ENCODE results near the gene SLC41A2. TPM values are rescaled to one million over a fixed set of nuclear protein-coding genes. Genes with fewer than 3 reads are reported as not detected.

Gene SLC41A2, protein sequence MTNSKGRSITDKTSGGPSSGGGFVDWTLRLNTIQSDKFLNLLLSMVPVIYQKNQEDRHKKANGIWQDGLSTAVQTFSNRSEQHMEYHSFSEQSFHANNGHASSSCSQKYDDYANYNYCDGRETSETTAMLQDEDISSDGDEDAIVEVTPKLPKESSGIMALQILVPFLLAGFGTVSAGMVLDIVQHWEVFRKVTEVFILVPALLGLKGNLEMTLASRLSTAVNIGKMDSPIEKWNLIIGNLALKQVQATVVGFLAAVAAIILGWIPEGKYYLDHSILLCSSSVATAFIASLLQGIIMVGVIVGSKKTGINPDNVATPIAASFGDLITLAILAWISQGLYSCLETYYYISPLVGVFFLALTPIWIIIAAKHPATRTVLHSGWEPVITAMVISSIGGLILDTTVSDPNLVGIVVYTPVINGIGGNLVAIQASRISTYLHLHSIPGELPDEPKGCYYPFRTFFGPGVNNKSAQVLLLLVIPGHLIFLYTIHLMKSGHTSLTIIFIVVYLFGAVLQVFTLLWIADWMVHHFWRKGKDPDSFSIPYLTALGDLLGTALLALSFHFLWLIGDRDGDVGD
- 16.7 and 33.1 TPM in 2 replicates for total RNA-seq

DNA sequence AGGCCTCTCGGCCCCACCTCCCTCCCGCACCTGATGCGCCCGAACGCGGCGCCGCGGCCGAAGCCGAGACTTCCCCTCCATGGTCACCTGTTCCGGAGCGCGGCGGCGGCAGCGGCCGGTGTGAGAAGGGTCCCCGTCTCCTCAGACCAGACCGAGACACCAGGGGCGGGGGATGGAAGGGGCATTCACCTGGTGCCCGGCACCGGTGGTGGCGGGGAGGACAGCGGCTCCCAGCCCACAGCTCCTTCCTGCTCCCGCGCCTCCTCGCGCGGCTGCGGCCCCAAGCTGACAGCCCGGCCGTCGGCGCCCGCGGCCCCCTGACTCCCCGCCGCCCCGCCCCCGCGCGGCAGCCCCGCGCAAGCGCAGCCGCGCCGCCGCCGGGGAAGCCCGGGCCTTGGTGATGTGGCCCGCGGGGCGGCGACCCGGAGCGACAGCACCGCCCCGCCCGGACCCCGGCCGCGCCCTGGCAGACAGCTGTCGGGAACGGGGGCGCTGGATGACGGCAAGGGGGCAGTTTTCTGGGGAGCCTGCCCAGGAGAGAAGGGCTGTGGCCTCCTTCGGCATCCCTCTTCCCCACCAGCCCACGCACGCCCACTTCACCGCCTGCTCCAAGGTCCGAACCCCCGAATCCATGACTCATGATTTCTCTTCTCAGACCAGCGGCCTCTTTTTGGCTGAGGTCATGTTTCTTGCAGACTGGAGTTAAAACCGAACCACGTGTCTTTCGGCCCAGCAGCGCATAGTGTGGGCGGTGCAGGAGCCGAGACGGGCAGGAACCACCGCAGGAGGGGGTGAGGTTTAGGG lies at the start of gene SLC41A2:
TSS of gene SLC41A2 (minus strand) at position 290 of the 804 bp plus-strand sequence. CDS start 29,763 bp downstream, outside the sequence.

DNA sequence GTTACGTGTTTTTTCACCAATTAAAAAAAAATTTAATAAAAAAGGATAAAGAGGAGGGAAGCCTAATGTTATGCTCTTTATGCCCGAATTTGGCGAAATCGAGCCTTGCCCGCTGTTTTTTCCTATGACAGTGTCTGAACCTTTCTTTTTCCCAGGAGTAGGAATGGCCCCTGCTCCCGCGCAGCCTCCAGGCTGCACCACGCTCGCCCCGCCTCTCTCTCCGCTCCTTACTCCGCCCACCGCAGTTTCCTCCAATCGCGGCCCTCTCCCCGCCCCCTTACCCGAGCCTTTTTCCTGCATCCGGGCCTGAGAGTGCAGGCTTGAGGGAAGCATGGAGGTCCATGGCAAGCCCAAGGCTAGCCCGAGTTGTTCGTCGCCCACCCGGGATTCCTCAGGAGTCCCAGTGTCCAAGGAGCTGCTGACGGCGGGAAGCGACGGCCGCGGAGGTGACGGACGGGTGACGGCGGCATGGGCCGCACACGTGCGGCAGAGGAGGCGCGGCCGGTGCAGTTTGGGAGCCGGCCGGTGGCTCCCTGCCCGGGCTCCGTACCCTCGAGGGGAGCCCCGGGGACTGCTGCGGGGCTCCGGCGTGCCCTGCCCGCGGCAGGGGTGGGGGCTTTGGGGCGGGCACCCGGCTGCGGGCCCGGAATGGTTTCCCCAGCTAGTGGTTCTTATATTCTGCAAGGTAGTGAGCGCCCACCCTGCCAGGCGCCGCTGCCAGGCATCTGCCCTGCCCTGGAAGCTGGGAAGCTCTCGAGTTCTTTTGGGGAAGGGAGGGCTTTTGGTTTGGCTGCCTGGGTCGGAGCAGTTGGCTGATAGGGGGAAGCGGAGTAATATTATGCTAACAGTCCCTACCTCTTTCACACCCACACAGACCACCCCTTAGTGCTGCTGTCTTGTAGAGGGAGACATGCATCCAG lies 28.2 kb upstream of the SLC41A2 start, which contains the start of gene NOPCHAP1:
TSS of gene NOPCHAP1 (plus strand) at position 295 of the 920 bp plus-strand sequence. CDS start at position 332, 37 bp downstream.

Other genes starting within 250 kb of the SLC41A2 start
- 8.2 and 21.5 TPM in 2 replicates for gene NOPCHAP1, start 28.0 kb upstream of the SLC41A2 start, total RNA-seq
- 21.1 and 29.5 TPM in 2 replicates for gene ALDH1L2, start 126.2 kb upstream of the SLC41A2 start, total RNA-seq
- 46.9 and 73.3 TPM in 2 replicates for gene WASHC4, start 149.4 kb upstream of the SLC41A2 start, total RNA-seq

All from bronchial smooth muscle cell (primary cell).